HG03342 (cell line): ENCODE data around the gene CORO2B.

Source experiments
- ATAC-seq: cut with Tn5 transposase; IDR thresholded peaks from one replicate; pipeline ENCODE4 v1.9.1; 2021; ENCODE audit warnings: mild to moderate bottlenecking, moderate library complexity; ENCODE audit not compliant: unreplicated experiment

Gene CORO2B

DNA sequence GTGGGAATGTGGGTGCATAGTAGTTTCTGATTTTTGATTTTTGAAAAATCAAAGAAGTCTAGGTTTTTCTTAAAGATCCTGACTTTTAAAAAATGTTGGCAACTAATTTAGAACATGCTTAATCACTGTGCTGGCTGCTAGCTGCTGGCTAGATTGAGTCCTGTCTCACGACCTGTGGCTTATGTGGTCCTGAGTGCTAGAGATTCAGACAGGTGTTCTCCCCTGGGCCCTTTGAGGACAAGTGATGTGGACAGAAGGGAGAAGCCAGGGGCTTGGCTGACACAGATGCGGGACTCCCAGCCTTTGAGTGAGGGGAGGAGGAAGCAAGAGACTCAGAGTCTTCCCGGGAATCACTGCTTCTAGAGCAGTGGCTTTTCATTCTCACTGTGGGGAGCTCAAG lies 47.5 kb downstream of the CORO2B start:
- no peak for ATAC-seq

DNA sequence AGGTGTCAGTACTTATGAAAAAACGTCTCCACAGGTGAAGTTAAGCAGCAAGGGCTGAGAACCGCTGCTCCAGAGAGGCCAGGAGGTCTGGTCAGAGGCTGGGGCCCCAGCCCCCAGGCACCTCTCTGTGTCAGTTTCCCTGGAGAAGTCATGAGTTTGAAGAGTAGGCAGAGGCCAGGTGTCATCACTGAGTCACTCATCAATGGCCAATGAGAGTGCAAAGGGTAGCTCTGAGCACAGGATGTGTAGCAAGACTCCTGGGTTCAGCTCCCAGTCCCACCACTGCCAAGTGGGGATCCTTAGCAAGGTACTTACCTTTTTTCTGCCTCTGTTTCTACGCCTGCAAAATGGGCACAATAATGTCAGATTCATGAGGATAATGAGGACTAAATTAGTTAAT lies 47.9 kb downstream of the CORO2B start:
- ATAC-seq = no peak

DNA sequence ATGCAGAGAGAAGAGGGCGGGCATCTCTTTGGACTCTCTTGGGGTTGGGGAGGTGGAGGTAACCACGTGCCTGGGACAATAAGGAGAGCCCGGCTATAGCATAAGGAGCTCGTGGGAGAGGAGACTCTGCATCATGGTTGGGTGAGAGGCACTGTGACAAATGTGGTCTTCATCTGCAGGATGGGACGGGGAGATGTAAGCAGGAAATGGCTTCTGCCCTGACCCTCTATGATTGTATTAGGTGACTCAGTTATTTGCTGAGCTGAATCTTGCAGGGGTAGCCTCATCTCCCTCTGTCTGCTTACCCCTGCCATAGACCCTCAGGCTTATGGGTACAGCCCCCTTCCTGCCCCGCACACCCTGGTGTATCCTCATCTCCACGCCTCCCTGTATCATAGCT lies 48.7 kb downstream of the CORO2B start:
- ATAC-seq = no peak

DNA sequence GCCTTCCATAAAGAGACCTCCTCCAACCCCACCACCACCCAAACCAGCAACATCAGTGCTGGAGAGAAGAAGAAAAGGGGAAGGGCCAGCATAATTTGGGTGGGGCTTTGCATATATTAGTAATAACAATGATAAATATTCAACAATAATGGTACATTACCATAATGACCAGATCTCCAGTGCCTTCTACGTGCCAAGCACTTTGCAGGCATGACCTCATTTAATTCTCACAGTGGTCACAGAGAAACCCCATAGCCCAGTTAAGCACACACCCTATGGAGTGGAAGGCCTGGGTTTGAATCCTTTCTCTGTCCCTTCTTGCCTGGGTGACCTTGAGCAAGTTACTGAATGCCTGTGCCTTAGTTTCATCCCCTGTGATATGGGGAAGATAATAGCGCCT lies 49.2 kb downstream of the CORO2B start:
- no peak for ATAC-seq

DNA sequence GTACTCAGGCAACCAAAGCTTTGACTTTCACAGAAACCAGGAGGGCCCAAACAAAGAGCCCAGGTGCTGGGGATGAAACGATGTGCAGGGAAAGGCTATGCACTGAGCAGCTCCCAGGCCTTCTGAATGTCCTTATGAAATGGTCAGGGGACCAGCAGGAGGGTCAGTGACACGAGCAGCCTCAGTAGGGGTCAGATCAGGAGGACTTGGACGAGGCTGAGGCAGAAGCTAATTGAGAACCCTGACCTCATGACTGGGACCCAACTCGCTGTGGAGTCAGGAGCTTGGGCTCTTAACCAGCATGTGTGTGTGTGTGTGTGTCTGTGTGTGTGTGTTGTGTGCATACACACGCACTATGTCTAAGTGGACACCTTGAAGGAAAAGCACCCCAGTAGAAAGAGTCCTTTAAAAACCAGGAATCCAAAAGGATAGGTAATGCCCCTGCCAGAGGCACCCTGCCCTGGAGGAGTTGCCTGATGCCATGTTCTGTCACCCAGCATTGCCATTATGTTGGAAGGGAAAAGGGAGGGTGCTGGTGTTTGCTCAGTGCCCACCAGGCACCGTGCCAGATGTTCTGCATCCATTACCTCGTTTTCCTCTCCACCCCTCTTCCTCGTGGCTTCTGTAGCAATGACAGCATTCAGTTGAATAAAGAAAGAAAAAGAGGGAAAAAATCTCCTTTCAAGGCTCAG lies 50.9 kb downstream of the CORO2B start:
- ATAC-seq = no peak

DNA sequence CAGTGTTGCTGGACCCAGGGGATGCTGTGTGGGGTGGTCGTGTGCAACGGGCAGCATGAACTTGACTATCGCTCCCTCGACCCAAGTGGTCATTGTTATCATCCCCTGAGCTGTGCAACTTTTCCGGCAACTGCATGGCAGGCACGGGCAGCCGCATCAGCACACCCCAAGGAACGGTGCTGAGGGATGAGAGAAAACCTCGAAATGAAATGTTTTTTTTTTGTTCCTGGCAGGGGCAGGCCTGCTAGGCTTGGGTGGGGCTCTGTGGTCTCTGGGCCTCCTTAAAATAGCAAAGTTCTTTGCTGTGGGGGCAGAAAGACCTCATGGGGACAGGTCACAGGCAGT lies 51.4 kb downstream of the CORO2B start:
- no peak for ATAC-seq

DNA sequence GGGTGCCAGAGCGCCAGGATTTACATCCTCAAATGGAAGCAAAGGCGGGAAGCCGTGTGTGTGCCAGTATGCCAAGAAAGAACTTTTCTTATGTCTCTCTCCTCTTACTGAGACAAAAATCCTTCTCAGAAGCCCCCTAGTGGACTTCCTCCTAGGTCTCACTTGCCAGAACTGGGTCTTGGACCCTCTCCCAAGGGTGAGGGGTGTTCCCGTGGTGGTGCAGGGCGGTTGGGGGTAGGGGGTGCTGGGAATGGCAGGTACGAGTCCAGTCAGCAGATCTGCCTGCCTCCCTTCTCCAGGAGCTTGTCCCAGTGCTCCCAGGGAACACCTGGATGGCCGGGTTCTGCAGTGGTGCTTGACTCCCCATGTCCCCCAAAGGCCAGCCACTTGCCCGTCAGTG lies 52.0 kb downstream of the CORO2B start:
- no peak for ATAC-seq

DNA sequence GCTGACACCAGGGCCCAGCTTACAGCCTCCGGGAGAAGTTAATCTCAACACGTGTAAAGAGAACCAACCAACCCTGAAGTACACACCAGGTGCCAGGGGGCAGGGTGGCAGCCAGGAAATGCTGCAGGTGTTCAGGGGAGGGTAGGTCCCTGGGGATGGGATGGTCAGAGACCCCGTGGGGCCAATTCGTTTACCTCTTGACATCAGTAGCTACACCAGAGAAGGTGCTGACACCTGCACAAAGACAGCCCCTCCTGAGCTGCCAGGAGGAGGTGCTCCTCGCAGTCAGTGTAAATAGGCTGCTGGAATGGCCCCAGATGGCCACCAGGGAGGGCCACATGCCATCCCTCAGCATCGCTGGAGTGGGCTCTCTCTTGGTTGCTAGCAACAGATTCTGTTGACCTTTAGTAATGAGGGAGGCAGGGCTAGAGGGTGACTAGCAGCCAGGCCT lies 52.8 kb downstream of the CORO2B start:
- no peak for ATAC-seq

DNA sequence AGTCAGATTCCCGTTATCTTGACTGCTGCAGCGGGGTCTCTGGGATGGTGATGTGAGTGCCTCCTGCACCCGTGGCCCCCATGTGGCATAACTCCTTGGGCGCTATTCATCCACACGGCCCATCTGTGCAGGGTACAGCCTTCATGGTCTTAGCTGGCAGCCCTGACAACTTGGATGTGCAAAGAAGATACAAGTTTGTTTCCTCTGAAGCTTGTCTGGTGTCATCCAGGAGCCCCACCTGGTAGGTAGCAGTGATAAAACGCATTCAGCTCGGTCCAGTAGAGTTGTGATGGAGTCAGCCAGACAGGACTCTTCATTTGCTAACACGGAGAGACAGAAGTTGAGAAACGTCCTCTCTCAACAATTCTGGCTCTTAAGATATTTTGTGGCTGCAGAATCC lies 53.3 kb downstream of the CORO2B start:
- no peak for ATAC-seq

DNA sequence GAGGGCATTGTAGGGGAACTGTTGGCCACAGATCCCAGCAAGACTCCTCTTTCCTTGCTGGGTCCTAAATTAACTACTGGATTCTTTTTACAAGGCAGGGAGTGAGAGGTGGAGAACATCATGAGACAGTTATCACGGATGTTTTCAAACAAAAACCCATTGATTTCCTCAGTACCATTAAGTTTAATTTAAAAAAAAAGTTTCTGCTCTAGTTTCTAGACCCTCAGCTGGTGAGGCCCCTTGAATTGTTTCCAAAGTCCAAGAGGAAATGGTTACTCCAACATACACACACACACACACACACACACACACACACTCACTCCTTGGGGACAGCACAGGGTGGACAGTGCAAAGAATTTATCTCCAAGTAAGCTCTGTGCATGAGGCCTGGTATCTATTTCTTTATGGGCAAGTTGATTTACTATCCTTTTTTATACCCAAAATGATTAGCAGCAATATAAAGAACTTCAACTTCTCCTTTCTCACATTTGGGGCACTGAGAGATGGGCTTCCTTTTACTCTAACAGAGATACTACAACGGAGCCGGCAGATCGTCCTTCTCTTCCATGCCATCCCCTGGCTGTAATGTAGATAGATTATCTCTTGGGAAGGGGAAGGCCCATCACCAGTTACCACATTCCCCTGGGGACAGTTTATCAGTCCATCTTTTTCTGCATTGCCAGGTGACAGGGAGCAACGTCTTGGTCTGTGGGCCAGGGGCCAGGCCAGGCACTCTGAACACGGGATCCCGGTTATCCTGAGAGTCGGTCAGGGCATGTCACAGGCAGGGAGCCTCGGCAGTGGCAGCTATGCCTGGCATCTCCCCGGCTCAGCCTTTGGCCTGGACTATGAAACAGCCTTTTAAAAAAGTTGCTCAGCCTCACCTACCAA lies 54.7 kb downstream of the CORO2B start:
- ATAC-seq = no peak

DNA sequence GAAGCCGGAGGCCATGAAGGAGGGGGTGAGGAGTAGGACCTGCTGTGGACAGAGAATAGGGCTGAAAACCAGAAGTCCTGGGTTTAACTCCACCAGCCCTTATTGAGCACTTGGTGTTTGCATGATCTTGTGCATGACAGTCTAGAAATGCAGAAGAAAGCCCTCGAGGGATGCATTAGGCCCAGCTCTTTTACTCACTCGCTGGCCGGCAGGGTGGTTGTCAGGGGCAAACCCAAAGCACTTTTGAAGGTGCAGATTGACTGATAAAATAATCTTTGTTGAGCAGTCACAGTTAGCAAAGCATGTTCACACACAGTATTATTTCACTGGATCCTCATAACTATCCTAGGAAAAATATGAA lies 55.3 kb downstream of the CORO2B start:
- ATAC-seq = no peak

DNA sequence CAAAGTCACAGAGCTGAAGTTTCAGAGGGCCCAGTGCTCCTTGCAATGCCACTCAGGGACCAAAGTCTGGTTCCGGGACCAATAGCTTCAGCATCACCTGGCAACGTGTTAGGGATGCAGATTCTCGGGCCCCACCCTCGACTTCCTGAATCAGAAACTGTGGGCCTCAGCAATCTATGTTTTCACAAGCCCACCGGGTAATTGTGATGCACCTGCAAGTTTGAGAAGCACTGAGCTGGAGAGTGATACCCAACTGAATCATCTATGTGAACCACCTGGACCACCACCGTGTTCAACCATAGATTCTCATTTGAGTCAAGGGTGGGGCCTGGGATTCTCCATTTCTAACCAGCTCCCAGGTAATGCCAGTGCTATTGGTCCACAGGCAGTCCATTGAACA lies 55.7 kb downstream of the CORO2B start:
- no peak for ATAC-seq

DNA sequence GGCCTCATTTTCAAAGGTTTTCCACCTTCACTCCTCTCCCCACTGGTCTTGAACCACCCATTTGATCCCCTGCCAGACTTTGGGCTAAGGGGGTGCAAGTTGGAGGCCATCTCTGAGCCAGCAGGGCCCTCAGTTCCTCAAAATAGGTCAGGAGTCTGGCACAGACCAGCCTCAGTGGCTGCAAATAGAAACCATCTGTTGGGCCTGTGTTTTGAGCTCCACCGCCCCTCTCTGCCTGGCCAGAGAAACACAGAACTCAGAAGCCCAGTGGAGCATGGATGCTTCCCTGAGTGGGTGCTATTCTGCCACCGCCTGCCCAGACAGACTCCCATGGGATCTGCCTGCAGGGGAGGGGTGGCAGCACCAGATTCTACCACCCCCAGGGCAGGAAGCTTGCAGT lies 56.3 kb downstream of the CORO2B start:
- ATAC-seq = no peak

DNA sequence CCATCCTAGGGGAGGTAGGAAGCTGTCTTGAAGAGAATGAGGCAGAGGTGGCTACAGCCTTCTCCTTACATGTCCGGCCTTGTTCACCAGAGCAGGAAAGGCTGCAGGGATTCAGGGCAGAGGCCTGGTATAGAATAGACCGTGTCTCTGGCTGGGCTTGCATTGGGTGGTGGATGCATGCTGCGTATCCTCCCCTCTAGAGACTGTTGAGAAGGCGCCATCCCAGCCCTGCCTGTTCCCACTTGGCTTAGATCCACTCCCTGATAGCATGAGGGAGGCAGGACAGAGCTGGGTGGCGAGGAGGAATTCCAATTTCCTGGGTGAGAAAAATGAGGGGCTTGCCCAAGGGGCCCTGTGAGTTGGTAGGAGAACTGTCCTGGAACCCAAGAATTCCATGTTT lies 57.5 kb downstream of the CORO2B start:
- ATAC-seq = no peak

DNA sequence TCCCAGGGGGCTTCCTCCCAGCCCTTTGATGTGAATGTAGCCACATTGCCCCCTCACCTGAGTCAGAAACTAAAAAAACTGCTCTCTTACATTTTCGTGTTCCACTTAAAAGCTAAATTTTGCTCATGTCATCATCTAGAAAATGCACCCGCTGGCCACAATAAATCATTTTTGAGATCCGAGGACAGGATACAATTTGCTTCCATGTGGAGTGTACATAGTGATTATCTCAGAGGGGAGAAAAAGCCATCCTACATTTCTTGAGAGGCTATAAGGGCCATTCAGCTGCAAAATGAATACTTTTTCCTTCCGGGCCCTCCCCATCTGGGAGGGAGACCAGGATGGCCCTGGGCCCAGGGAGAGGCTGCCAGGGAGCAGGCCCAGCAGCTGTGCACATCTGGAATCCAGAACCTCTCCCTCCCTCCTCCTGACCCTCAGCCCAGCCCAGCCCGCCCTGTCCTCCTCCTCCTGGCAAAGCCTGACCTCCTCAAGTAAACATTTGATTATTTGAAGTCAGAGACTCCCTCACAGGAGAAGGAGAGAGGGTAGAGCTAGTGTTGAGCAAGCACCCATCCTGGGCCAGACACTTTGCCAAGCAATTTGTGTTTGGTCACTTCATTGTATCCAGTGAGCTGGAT lies 59.1 kb downstream of the CORO2B start:
- no peak for ATAC-seq

DNA sequence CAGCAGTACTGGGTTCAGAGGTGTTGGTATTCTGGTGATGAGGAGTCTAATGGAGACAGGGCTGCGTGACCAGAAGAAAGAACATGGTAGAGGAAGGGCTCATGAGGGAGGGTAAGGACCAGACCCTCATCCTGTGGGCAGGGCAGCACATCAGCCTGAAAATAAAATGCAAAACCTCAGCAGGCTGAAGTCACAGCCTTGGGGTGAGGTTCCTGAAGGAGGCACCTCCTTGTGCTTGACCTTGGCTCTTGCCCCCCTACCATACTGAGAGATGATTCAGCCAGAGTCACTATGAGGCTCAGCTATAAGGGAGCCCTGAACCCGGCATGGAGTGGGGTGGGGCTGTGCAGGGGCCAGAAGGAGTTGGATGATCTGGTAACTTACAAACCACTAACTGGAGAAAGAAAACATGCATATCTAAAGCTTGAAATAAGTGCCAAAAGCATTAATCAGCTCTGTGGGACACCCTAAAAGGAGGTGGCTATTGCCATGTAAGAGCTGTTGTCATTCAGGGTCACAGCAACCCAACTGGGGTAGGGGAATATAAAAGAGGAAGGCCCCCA lies 60.2 kb downstream of the CORO2B start:
- ATAC-seq = no peak

DNA sequence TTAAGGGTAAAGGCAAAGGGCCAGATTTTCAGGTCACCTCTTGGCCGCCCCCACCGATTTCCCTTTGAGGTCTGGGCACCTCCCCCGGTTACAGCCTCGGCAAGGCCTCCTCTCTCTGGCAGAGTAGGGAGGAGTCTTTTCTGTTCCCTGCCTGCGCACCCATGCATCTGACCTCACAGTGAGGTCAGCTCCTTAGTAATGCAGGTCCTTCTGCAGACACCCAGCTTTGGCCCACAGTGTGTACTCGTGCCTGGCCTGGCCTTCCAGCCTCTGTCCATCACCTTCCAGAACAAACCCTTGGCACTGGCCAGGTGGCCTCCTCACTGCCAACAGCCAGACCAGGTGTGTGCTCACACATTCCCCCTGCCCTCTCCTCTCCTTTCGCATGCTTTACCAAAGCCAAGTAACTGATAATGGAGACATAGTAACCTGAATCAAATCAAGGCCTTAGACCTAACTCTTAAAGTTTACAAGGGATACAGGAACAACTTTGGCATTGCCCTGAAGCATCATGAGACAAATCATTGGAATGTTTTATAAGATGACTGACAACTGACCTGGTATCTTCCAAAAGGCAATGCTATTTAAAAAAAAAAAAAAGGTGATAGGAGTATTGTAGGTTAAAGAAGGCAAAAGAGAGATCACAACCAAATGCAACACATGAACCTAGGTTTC lies 61.3 kb downstream of the CORO2B start:
- ATAC-seq = no peak

DNA sequence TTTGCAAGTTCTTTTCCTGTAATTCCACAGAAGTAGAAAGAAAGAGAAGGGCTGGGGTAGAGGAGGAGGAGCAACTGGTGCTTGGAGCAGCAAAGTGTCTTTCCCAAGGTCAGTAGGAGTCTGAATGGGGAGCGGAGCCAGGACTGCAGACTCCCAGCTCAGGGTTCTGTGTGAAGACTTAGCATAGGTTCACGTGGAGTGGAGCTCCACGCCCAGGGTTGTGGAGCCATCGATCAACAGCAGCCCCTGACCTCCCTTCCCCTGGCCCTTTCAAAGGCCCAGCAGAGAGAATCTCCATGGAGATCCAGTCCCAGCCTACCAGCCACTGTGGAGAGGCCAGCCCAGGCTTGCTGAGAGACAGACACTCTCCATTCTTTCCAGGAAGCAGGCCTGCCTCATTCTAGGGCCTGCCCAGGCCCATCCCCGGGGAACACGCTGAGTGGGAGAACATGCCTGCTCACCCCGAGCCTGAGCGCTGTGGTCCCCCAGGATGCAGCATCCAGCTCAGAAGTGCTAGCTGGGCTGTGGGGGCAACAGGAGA lies 62.1 kb downstream of the CORO2B start:
- ATAC-seq = no peak

DNA sequence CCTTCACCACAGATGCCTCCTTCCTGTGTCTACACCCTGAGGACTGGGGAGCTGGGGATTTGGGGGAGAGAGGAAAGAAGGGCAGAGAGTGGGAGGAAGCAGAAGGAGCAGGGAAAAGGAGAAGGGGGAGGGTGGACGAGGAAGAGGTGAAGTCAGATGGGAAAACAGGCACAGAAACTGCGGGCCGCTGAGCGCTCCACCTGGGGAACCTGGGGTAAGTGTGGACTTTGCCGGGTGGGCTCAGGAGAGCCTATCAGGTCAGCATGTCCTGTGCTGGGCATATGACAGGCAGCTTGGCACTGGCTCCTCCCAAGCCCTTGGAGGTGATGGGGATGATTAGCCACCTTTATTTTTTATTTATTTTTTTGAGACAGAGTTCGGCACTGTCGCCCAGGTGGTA lies 62.6 kb downstream of the CORO2B start:
- ATAC-seq = no peak

DNA sequence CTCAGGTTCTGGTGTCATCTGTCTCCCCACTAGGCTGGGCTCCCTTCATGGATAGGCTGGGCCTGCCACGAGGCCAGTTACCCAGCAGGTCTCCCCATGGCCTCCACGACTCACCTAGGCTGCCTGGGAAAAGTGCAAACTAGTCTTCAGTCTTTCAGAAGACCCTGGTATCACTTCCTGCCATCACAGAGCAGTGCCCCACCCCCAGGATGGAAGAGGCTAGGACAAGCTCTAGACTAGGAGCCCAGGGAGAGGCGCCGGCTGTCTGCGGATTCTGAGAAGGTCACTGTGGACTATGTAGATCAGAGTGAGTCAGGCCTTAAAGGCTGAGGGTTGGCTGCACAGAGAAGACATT lies 63.7 kb downstream of the CORO2B start:
- ATAC-seq = no peak

DNA sequence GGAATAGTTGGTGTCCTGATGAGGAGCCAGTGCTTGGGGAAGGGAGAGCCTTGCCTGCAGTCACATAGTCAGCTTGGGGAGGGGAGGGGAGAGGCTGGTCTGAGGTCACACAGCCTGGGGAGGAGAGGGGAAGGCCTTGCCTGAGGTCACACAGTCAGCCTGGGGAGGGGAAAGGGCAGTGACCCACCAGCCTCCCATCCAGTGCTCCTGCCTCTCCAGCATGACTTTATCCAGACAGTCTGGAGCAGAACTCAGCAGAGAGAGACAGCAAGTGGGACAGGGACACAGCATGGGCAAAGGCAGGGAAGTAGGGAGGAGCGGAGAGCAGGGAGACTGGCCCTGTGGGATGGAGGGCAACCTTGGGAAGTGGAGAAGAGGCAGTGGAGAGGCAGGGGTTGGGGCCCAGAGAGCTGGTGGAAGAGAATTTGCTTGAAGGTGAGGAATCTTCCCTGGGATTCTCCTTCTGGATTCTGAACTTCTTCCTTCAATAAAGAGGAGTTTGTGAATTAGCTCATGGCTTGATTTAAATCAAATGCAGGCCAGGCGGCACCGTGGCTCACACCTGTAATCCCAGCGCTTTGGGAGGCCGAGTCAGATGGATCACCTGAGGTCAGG lies 64.5 kb downstream of the CORO2B start:
- ATAC-seq = no peak
